Stimulated activated naive CD4-positive, alpha-beta T cell treated with Interleukin-2 at 50 U/mL for 16 hours (primary cell): ENCODE results near the gene SEMA6B.

ENCODE experiments used
- DNase-seq: peaks from one replicate; lab custom pipeline; 2025; lab: John Stamatoyannopoulos, UW

SEMA6B gene

GRCh38 chr19:4493104-4493928 lies 66.2 kb downstream of the SEMA6B start:
- no peak for DNase-seq
